Retinal pigment epithelial cell (primary cell): ENCODE data around the gene RBPJL.

Source experiments
- DNase-seq: peaks from one replicate; pipeline ENCODE4 v3.0.0-alpha.2; 2010; ENCODE audit warnings: low read depth
- H3K4me3 ChIP-seq: 2 replicates; pipeline ENCODE4 v1.5.1; 2011; ENCODE audit warnings: mild to moderate bottlenecking, low read length, control low read depth, moderate library complexity
- CTCF ChIP-seq: conservative IDR thresholded peaks from 2 replicates; pipeline ENCODE4 v1.5.1; 2011; ENCODE audit warnings: low read depth, low read length, control low read depth, inconsistent platforms

The RBPJL gene

DNA sequence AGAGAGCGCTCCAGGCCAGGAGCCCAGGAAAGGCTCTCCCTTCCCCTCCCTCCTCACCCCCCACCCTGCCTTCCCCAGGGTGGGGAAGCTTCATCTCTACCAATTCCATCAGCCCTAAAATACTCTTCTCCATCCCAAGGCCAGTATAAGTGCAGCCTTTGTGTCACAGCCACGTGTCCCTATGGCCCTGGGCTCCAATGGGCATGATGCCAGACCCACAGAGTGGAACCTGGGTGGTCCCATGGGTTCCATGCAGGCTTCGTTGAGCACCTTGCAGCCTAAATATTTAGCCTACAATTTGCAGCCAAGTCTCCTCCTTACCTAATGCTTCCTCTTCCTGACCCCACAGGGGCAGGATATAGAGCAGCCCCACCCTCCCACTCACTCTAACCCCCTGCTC, 2.4 kb downstream of the RBPJL start:
- no peak overlapping the region for H3K4me3 ChIP-seq
- TF ChIP-seq CTCF: no peak
- no peak for DNase-seq

DNA sequence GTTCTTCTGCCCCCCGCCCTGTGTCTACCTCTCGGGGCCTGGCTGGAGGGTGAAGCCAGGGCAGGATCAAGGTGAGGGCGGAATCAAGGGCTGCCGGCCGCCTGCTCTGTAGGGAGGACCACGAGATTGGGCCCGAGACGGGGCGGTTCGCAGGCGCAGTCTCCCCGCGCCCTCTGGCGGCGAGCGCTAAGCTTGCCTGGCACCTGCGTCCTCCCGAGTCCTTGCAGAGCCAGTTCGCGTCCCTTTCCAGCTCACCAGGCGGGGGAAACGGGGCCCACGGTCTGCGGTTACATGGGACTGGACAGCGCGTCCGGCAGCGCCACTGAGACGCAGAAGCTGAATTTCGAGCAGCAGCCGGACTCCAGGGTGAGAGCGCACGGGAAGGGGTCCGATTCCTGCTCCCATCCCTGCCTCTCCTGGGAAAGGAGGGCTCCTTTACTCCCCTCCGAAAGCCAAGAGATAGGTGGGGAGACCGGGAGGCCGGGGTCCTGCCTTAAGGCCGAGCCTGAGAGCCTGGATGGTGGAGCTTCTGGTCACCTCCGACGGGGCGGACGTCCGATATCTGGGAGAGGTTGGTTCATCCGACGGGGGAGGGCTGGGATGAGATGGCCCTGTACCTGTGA, 5.1 kb downstream of the RBPJL start:
- no peak for DNase-seq
- peak; percentile 76 for TF ChIP-seq CTCF
- H3K4me3 ChIP-seq: no peak overlapping the region

DNA sequence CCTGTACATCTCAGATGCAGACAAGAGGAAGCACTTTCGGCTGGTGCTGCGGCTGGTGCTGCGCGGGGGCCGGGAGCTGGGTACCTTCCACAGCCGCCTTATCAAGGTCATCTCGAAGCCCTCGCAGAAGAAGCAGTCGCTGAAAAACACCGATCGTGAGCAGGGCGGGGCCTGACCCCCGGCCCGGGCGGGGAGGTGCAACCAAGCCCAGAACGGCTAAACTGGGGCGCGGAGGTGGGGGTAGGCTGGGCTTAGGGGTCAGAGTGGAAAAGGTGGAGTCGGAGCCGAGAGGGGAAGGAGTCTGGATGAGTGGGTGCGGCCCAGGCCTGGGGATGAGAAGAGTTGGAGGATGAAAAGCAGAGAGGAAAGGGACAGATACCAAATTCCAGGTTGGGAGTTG, 5.6 kb downstream of the RBPJL start:
- TF ChIP-seq CTCF: no peak
- no peak overlapping the region for H3K4me3 ChIP-seq
- DNase-seq: no peak

DNA sequence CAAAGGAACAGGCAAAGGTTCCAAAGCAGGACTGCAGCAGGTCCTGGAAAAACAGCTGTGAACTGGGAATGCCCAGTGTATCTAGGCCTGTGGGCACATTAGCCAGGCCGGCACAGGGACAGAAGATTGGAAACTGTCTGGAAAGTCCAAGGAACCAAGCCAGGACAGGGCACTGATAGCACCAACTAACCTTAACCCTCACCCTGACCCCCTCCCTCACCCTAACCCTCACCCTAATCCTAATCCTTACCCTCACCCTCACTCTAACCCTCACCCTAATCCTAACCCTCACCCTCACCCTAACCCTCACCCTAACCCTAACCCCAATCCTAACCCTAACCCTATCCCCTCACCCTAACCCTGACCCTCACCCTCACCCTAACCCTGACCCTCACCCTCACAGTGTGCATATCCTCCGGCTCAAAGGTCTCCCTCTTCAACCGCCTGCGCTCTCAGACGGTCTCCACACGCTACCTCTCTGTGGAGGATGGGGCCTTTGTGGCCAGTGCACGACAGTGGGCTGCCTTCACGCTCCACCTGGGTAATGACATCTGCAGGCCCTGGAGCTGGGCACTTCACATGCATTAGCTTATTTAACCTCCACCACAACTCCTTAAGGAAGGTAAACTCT, 6.5 kb downstream of the RBPJL start:
- H3K4me3 ChIP-seq: no peak overlapping the region
- DNase-seq: no peak
- no peak for TF ChIP-seq CTCF

DNA sequence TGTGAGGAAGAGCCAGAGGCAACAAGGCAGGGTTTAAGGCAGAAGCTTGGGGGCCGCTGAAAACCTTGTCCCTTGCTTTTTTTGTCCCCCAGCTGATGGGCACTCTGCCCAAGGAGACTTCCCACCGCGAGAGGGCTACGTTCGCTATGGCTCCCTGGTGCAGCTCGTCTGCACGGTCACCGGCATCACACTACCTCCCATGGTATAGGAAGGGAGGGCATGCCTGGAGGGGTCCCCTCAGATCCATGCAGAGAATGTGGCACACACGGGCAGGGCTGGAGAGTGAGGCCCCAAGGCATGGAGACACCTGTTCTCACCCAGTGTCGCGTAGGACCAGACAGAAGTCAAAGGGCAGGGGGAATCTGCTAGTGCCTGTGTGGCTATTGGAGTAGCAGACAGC, 7.3 kb downstream of the RBPJL start:
- TF ChIP-seq CTCF: no peak
- no peak for DNase-seq
- no peak overlapping the region for H3K4me3 ChIP-seq

DNA sequence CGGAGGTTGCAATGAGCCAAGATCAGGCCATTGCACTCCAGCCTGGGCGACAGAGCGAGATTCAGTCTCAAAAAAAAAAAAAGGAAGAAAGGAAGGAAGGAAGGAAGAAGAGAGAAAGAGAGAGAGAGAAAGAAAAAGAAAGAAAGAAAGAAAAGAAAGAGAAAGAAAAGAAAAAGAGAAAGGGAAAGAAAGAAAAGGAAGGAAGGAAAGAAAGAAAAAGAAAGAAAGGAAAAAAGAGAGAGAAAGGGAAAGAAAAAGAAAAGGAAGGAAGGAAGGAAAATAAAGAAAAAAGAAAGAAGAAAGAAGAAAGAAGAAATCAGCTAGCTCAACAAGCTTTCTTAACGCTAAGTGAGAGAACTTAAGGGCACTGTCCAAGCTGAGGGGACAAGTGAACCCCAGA, 9.0 kb downstream of the RBPJL start:
- DNase-seq: no peak
- TF ChIP-seq CTCF: no peak

More for the DNA sequence above, 9.0 kb downstream of the RBPJL start:
- no peak overlapping the region for H3K4me3 ChIP-seq
